HUES6 (cell line): Measurements from ENCODE around the gene TP53TG5.

ENCODE experiments used
- H3K27ac ChIP-seq: 2 replicates; pipeline ENCODE4 v1.7.0; 2013; ENCODE audit warnings: low read depth, mild to moderate bottlenecking, low read length, inconsistent platforms
- H3K27me3 ChIP-seq: 2 replicates; pipeline ENCODE4 v1.6.1; 2013; ENCODE audit warnings: low read length; ENCODE audit not compliant: control insufficient read depth, insufficient read depth
- H3K36me3 ChIP-seq: 2 replicates; pipeline ENCODE4 v1.6.1; 2013; ENCODE audit warnings: low read length; ENCODE audit not compliant: control insufficient read depth, insufficient read depth
- H3K4me1 ChIP-seq: 2 replicates; pipeline ENCODE4 v1.6.1; 2013; ENCODE audit warnings: low read length; ENCODE audit not compliant: control insufficient read depth, insufficient read depth
- H3K4me3 ChIP-seq: 2 replicates; pipeline ENCODE4 v1.5.1; 2013; ENCODE audit warnings: low read depth, low read length
- H3K9ac ChIP-seq: one replicate; pipeline ENCODE4 v1.6.1; 2013; ENCODE audit warnings: mild to moderate bottlenecking, low read length
- H3K9me3 ChIP-seq: 2 replicates; pipeline ENCODE4 v1.6.1; 2013; ENCODE audit warnings: low read depth, low read length; ENCODE audit not compliant: control insufficient read depth, insufficient read depth

Gene TP53TG5

DNA sequence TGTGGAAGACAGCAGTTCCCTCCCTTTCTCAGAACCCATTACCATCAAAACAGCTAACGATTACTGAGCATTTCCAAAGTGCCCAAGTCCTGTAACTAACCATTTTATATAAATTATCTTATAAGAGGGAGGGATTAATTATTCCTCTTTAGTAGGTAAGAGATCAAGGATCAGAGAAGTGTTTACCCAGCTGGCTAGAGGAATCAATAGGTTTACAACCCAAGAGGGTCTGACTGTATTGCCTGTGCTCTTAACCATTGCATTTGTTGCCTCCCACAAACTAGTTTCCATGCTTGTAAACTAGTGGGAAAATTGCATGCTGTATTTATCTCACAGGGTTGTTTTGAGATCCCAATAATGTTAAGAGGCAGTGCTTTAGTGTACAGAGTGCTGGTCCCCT lies 26.3 kb upstream of the TP53TG5 start:
- H3K36me3 ChIP-seq: peaks cover 9% of the 10 kb centered on the region
- H3K4me1 ChIP-seq: peaks cover 11% of the 10 kb centered on the region; the same call in 1 of the 2 replicates
- H3K4me3 ChIP-seq: no peak overlapping the region
- peaks cover 26% of the 10 kb centered on the region for H3K9me3 ChIP-seq
- peaks cover 57% of the 10 kb centered on the region for H3K27me3 ChIP-seq
- H3K9ac ChIP-seq: no peak overlapping the region
- no peak overlapping the region for H3K27ac ChIP-seq

DNA sequence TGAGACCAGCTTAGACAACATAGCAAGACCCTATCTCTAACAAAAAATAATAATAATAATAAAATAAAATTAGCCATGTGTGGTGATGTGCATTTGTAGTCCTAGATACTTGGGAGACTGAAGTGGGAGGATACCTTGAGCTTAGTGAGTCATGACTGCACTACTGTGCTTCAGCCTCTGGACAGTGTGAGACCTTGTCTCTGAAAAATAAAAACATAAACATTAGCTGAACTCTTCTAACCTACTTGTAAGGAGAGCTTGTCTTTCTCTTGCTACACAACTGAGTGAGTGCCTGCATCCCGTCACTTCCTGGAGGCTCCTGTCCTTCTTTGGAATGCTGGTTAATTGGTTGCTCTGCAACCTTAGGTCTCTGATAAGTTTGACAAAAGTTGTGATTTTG lies 24.8 kb upstream of the TP53TG5 start:
- peaks cover 49% of the 10 kb centered on the region for H3K27me3 ChIP-seq

DNA sequence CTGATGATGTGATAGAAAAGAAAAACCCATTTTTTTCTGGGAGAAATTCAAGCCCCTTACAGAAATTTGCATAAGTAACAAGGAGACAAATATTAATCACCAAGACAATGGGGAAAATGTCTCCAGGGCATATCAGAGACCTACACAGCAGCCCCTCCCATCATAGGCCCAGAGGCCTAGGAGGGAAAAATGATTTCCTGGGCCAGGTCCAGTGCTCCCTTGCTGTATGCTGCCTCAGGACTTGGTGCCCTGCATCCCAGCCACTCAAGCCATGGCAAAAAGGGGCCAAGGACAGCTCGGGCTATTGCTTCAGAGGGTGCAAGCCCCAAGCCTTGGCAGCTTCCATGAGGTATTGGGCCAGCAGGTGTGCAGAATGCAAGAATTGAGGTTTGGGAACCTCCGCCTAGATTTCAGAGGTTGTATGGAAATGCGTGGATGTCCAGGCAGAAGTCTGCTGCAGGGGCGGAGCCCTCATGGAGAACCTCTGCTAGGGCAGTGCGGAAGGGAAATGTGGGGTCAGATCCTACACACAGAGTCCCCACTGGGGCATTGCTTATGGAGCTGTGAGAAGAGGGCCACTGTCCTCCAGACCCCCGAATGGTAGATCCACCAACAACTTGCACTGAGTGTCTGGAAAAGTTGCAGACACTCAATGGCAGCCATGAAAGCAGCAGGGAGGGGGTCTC lies 22.4 kb upstream of the TP53TG5 start:
- H3K36me3 ChIP-seq: no peaks in the 10 kb centered on the region
- no peak overlapping the region for H3K9ac ChIP-seq
- H3K27me3 ChIP-seq: peaks cover 24% of the 10 kb centered on the region
- 0 out of 2 replicates have a peak, but pooled peaks cover 2% of the 10 kb centered on the region for H3K4me1 ChIP-seq
- no peak overlapping the region for H3K4me3 ChIP-seq
- H3K27ac ChIP-seq: no peak overlapping the region
- H3K9me3 ChIP-seq: peaks cover 31% of the 10 kb centered on the region

More for the DNA sequence above, 24.8 kb upstream of the TP53TG5 start:
- Histone ChIP-seq H3K4me3 (no peak overlapping the region), H3K9me3 (peaks cover 31% of the 10 kb centered on the region), H3K4me1 (peaks cover 11% of the 10 kb centered on the region; the same call in 1 of the 2 replicates), H3K36me3 (no peaks in the 10 kb centered on the region), H3K9ac (no peak overlapping the region), H3K27ac (no peak overlapping the region)

DNA sequence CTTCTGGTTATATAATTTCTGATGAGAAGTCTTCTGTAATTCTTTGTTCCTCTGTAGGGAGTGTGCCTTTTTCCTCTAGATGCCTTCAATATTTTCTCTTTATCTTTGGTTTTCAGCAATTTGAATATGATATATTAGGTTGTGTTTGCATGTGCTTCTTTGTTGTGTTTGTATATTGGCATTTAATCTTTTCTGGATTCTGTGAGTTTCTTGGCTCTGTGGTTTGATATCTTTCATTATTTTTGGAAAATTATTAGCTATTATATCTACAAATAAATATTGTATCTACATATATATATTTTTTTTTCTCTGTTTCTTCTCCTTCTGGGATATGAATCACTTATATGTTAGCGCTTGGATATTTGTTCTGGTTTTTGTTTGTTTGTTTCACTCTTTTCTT lies 20.9 kb upstream of the TP53TG5 start:
- Histone ChIP-seq H3K4me3 (no peak overlapping the region), H3K9ac (no peak overlapping the region), H3K36me3 (no peaks in the 10 kb centered on the region), H3K27ac (no peak overlapping the region), H3K27me3 (peaks cover 11% of the 10 kb centered on the region), H3K4me1 (no peaks in the 10 kb centered on the region), H3K9me3 (peaks cover 31% of the 10 kb centered on the region)

DNA sequence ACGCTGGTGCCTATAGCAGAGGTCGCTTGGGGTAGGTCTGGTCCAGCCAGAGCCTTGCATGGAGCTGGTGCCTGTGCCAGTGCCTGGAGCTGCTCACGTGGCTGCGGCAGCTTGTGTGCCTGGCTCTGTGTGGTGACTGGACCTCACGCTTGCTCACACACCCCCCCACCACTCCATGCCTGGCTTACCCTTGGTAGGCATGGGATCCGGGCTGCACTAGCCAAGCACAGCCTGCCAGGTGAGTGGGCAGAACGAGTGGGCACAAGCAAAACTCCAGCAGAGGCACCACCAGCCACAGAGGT lies 16.9 kb upstream of the TP53TG5 start:
- H3K9ac ChIP-seq: no peak overlapping the region
- H3K9me3 ChIP-seq: peaks cover 11% of the 10 kb centered on the region
- H3K36me3 ChIP-seq: no peaks in the 10 kb centered on the region
- H3K4me1 ChIP-seq: no peaks in the 10 kb centered on the region
- H3K27me3 ChIP-seq: no peaks in the 10 kb centered on the region
- H3K27ac ChIP-seq: no peak overlapping the region
- H3K4me3 ChIP-seq: no peak overlapping the region

DNA sequence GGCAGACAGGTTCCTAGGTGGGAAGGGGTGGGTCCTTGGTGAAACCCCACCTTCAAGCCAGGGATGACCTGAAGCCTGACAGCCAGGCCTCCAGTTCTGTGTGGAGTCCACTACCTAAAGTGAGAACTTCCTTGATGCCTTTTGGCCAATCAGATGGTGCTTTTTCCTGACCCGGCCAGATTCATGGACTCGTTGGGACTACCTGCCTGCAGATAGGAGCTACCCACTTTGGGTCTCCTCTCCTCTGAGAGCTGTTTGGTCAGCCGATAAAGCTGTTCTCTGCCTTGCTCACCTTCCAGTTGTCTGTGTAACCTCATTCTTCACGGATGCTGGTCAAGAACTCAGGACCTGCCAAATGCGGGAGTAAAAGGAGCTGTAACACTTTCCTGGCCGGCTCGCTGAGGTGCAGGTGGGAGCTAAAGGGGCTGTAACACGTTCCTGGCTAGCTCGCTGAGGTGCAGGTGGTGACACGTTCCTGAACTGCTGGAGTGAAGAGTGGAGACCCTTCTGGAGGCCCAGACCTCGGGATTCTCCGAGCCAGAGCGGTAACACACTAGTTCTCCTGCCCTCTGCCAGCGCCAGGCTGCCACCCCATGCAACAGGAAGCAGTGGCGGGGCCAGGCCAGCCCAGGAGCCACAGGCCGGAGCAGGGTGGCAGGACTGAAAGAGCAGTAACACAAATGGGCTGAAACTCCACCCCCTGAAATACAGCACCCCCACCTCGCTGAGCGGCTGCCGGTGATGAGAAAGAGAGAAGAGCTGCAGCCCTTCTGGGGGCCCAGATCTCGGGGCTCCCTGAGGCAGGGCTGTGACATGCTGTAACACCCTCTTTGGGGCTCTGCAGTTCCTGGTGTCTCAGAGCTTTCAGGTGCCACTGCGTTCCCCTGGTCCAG lies 16.3 kb upstream of the TP53TG5 start:
- no peak overlapping the region for H3K9ac ChIP-seq
- peaks cover 5% of the 10 kb centered on the region; the same call in 1 of the 2 replicates for H3K9me3 ChIP-seq
- H3K27me3 ChIP-seq: no peaks in the 10 kb centered on the region
- H3K4me3 ChIP-seq: no peak overlapping the region
- no peaks in the 10 kb centered on the region for H3K36me3 ChIP-seq
- no peaks in the 10 kb centered on the region for H3K4me1 ChIP-seq
- H3K27ac ChIP-seq: no peak overlapping the region

DNA sequence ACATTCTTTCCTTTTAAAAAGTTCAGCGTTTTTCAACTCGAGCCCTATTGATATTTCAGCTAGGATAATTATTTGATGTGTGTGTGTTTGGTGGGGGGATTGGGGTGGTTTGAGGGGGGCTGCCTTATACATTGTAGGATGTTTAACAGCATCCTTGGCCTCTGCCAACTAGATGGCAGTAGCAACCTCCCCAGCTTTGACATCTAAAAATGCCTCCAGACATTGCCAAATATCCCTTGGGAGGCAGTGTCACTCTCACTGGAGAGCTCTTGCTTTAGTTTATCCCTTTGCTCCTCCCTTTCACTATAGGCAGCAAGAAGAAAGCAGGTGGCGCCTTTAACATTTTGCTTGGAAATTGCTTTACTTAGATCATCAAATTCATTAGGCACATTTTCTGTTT lies 14.6 kb upstream of the TP53TG5 start:
- no peaks in the 10 kb centered on the region for H3K27me3 ChIP-seq
- H3K27ac ChIP-seq: no peak overlapping the region
- no peak overlapping the region for H3K4me3 ChIP-seq
- H3K4me1 ChIP-seq: no peaks in the 10 kb centered on the region
- H3K9ac ChIP-seq: no peak overlapping the region
- no peaks in the 10 kb centered on the region for H3K9me3 ChIP-seq
- H3K36me3 ChIP-seq: no peaks in the 10 kb centered on the region

DNA sequence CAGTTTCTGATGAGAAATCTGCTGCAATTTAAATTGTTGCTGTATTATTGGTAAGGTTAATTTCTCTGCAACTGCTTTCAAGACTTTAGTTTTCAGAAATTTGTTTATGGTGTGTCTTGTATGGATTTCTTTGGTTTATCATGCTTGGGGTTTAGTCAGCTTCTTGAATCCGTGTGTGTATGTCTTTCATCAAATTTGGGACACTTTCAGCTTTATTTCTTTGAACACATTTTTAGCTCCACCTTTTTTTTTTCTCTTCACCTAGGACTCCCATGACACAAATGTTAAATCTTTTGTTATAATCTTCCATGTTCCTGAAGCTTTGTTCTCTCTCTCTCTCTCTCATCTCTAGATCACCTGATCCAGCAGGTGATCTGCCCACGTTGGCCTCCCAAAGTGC lies 13.4 kb upstream of the TP53TG5 start:
- Histone ChIP-seq H3K4me3 (no peak overlapping the region), H3K9ac (no peak overlapping the region), H3K36me3 (no peaks in the 10 kb centered on the region), H3K27ac (no peak overlapping the region), H3K4me1 (no peaks in the 10 kb centered on the region), H3K9me3 (no peaks in the 10 kb centered on the region), H3K27me3 (no peaks in the 10 kb centered on the region)

DNA sequence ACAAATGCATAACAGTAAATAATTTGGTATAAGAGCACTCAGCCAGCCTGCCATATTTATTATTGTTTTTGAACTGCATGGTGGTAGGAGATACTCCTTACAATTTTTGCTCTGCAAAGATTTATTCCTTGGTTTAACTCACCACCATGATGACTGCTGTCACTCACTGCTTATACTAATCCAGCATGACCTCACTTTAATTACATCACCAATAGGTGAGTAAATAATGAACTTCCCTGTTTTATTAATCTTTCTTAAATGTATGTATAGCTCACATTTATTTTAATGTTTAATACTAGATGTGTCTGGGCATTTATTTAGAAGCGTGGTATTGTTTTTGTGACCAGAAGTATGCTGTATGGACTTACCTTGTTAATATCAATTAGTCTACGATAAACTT lies 12.8 kb upstream of the TP53TG5 start:
- H3K4me1 ChIP-seq: no peaks in the 10 kb centered on the region
- H3K9ac ChIP-seq: no peak overlapping the region
- no peak overlapping the region for H3K27ac ChIP-seq
- no peak overlapping the region for H3K4me3 ChIP-seq
- H3K9me3 ChIP-seq: no peaks in the 10 kb centered on the region
- H3K36me3 ChIP-seq: no peaks in the 10 kb centered on the region
- no peaks in the 10 kb centered on the region for H3K27me3 ChIP-seq

DNA sequence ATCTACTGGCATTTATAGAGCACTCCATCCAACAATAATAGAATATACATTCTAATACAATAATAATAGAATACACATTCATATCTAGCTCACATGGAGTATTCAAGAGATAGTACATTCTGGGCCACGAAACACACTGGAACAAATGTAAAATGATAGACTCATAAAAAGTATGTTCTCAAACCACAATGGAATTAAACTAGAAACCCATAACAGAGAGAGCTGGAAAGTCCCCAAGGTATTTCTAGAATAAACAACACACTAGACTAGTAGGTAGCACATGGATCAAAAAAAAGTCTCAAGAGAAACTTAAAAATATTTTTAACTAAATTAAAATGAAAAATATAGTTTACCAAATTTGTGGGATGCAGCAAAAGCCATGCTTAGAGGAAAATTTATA lies 9.1 kb upstream of the TP53TG5 start:
- H3K4me1 ChIP-seq: no peaks in the 10 kb centered on the region
- H3K36me3 ChIP-seq: no peaks in the 10 kb centered on the region
- H3K9me3 ChIP-seq: no peaks in the 10 kb centered on the region
- H3K4me3 ChIP-seq: no peak overlapping the region
- no peak overlapping the region for H3K9ac ChIP-seq
- no peaks in the 10 kb centered on the region for H3K27me3 ChIP-seq
- no peak overlapping the region for H3K27ac ChIP-seq

DNA sequence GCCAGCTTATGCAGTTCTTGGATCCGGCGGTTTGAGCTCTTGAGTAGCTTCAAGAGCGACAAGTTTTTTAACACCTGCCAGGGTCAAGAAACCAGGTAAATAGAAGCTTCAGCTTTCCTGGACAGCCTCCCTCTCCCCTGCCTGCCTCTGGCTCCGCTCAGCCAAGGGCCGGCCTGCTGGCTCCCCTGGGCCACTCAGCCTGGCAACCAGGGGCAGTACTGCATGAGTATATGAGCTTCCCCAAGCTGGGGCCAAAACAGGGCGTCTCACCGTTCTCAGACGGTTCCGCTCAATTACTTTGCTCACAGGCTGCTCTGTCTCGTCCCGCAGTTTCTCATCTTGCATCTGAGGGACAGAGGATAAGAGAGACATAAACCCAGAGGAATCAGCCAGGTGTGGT lies 856 bp downstream of the TP53TG5 start:
- Histone ChIP-seq H3K27me3 (peaks cover 12% of the 10 kb centered on the region), H3K9me3 (no peaks in the 10 kb centered on the region), H3K4me3 (no peak overlapping the region), H3K36me3 (no peaks in the 10 kb centered on the region), H3K27ac (no peak overlapping the region), H3K4me1 (peaks cover 6% of the 10 kb centered on the region), H3K9ac (no peak overlapping the region)
